Measurements from ENCODE around the gene TMEM53.

TMEM53 gene

DNA sequence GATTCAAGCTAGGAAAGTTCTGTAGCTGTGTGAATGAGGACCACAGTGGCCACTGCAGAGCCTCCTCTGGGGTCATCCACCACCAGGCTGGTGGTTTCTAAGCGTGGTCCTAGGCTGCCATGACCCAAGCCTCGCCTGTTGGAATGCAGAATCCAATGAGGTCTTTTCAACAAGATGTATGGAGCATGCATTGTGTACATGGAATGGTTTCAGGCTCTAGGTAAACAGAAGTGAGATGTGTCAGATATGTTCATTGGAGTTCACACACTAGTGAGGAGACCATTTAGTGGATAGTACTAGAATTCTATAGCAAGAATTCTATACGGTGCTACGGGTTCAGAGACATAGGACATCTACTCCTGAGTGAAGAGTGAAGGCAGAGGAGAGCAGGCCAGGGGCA lies 46.0 kb upstream of the TMEM53 start:
- Histone ChIP-seq H3K27ac (ENCODE audit: poor library complexity, severe bottlenecking) (no peak overlapping the region), H3K9me3 (ENCODE audit: severe bottlenecking) (no peaks in the 10 kb centered on the region), H3K27me3 (ENCODE audit: insufficient read depth, poor library complexity, severe bottlenecking) (no peaks in the 10 kb centered on the region), H3K4me3 (ENCODE audit: severe bottlenecking) (no peak overlapping the region), H3K36me3 (ENCODE audit: low read depth) (no peaks in the 10 kb centered on the region), H3K4me1 (ENCODE audit: insufficient read depth, poor library complexity, severe bottlenecking) (peaks cover 2% of the 10 kb centered on the region)
- ATAC-seq (ENCODE audit: low read depth) (no peak), DNase-seq (ENCODE audit: low spot score) (no peak)
- TF ChIP-seq, protein P1, sequence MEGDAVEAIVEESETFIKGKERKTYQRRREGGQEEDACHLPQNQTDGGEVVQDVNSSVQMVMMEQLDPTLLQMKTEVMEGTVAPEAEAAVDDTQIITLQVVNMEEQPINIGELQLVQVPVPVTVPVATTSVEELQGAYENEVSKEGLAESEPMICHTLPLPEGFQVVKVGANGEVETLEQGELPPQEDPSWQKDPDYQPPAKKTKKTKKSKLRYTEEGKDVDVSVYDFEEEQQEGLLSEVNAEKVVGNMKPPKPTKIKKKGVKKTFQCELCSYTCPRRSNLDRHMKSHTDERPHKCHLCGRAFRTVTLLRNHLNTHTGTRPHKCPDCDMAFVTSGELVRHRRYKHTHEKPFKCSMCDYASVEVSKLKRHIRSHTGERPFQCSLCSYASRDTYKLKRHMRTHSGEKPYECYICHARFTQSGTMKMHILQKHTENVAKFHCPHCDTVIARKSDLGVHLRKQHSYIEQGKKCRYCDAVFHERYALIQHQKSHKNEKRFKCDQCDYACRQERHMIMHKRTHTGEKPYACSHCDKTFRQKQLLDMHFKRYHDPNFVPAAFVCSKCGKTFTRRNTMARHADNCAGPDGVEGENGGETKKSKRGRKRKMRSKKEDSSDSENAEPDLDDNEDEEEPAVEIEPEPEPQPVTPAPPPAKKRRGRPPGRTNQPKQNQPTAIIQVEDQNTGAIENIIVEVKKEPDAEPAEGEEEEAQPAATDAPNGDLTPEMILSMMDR (IDR thresholded peaks at IDR 0.05; ENCODE audit: poor library complexity, severe bottlenecking), result no peak

DNA sequence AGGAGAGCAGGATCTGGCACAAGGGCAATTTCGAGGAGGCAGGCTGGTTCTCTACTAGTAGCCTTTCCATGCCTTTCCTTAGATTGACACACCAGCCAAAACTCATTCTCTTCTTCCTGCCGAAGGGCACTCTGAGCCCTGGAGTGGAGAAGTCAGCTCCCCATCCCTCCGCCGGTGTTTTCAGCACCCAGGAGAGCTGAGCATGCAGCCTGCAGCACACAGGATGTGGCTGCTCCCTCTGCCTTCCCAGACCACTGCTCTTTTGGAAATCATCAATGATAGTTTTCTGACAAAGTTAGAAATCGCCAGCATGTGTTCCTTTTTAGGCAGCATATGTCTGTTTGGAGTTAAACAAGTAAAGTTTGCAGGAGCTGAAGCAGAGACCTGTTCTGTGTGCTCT lies 45.0 kb upstream of the TMEM53 start:
- H3K27ac ChIP-seq (ENCODE audit: poor library complexity, severe bottlenecking), result no peak overlapping the region

DNA sequence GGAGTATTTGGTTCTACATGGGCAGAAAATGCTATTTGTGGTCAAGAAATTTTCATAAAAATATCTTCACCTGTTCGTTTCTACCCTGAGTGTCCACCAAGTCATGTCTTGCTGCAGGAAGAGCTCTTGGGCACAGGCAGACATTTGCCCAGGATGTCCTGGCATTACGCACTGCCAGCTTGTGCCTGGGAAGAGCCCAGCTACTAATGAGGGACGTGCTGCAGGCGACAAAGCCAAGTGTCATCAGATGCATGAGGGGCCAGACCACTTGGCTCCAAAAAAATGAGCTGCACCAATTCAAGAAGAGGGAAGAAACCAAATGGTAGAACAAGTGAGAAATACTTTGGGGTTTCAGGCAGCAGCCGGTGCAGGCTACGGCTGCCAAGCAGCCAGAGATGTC lies 43.8 kb upstream of the TMEM53 start:
- TF ChIP-seq, protein P1 (IDR thresholded peaks at IDR 0.05; ENCODE audit: poor library complexity, severe bottlenecking), result no peak
- H3K27ac ChIP-seq (ENCODE audit: poor library complexity, severe bottlenecking), result no peak overlapping the region
- no peaks in the 10 kb centered on the region for H3K27me3 ChIP-seq (ENCODE audit: insufficient read depth, poor library complexity, severe bottlenecking)
- no peak for ATAC-seq (ENCODE audit: low read depth)
- DNase-seq (ENCODE audit: low spot score), result no peak
- no peaks in the 10 kb centered on the region for H3K36me3 ChIP-seq (ENCODE audit: low read depth)
- no peaks in the 10 kb centered on the region for H3K9me3 ChIP-seq (ENCODE audit: severe bottlenecking)
- no peak overlapping the region for H3K4me3 ChIP-seq (ENCODE audit: severe bottlenecking)
- H3K4me1 ChIP-seq (ENCODE audit: insufficient read depth, poor library complexity, severe bottlenecking), result peaks cover 2% of the 10 kb centered on the region

More for the DNA sequence above, 45.0 kb upstream of the TMEM53 start:
- Histone ChIP-seq H3K36me3 (ENCODE audit: low read depth) (no peaks in the 10 kb centered on the region), H3K4me1 (ENCODE audit: insufficient read depth, poor library complexity, severe bottlenecking) (peaks cover 2% of the 10 kb centered on the region), H3K4me3 (ENCODE audit: severe bottlenecking) (no peak overlapping the region), H3K9me3 (ENCODE audit: severe bottlenecking) (no peaks in the 10 kb centered on the region), H3K27me3 (ENCODE audit: insufficient read depth, poor library complexity, severe bottlenecking) (no peaks in the 10 kb centered on the region)
- TF ChIP-seq, protein P1 (IDR thresholded peaks at IDR 0.05; ENCODE audit: poor library complexity, severe bottlenecking), result no peak
- DNase-seq (ENCODE audit: low spot score) (no peak), ATAC-seq (ENCODE audit: low read depth) (no peak)

DNA sequence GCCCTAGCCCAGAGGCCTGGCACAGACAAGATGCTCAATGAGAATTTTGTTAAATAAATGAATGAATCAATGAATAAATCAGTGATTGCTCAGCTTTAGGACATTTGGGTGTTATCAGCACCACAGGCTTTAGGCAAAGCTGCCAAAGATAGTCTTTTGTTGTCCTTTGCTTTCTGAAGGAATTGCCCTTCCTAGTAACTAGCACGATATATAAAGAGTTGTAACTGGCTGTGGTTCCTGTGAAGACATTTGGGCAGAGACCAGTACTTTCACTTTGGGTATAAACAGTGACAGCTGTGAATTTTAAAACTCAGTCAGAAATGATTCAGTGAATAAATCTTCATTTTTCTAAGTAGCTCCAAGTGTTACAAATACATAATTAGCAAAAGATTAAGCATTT lies 43.4 kb upstream of the TMEM53 start:
- no peaks in the 10 kb centered on the region for H3K36me3 ChIP-seq (ENCODE audit: low read depth)
- no peak for DNase-seq (ENCODE audit: low spot score)
- H3K9me3 ChIP-seq (ENCODE audit: severe bottlenecking), result no peaks in the 10 kb centered on the region
- TF ChIP-seq, protein P1 (IDR thresholded peaks at IDR 0.05; ENCODE audit: poor library complexity, severe bottlenecking), result no peak
- no peaks in the 10 kb centered on the region for H3K27me3 ChIP-seq (ENCODE audit: insufficient read depth, poor library complexity, severe bottlenecking)
- no peak overlapping the region for H3K4me3 ChIP-seq (ENCODE audit: severe bottlenecking)
- peaks cover 2% of the 10 kb centered on the region for H3K4me1 ChIP-seq (ENCODE audit: insufficient read depth, poor library complexity, severe bottlenecking)
- no peak overlapping the region for H3K27ac ChIP-seq (ENCODE audit: poor library complexity, severe bottlenecking)
- no peak for ATAC-seq (ENCODE audit: low read depth)

DNA sequence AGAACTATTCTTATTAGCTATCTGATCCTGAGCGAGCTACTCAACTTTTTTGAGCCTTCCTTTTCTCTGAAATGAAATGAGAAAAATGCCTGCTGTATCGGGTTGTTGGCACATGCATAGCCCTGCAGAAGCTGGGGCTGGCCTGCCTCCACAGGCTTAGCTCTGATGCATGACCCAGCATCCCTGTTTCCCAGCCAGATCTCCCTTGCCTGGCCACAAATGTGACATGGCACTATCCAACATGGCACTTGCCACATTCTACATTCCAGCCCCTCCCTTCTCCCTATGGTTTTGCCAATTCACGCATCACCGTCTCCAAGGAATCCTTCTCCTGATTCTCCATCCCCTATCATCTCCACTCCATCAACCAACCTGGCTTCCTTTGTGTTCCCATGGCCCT lies 42.9 kb upstream of the TMEM53 start:
- Histone ChIP-seq H3K4me1 (ENCODE audit: insufficient read depth, poor library complexity, severe bottlenecking) (peaks cover 2% of the 10 kb centered on the region), H3K9me3 (ENCODE audit: severe bottlenecking) (no peaks in the 10 kb centered on the region), H3K27me3 (ENCODE audit: insufficient read depth, poor library complexity, severe bottlenecking) (no peaks in the 10 kb centered on the region), H3K4me3 (ENCODE audit: severe bottlenecking) (no peak overlapping the region), H3K27ac (ENCODE audit: poor library complexity, severe bottlenecking) (no peak overlapping the region), H3K36me3 (ENCODE audit: low read depth) (no peaks in the 10 kb centered on the region)
- TF ChIP-seq, protein P1 (IDR thresholded peaks at IDR 0.05; ENCODE audit: poor library complexity, severe bottlenecking), result no peak
- DNase-seq (ENCODE audit: low spot score), result no peak
- ATAC-seq (ENCODE audit: low read depth), result no peak
